HG03354 (cell line): ENCODE results near the gene FAM234A.
"Not testable (repeated sequence)": the region's sequence is repeated elsewhere in the genome, so short reads cannot be mapped to it uniquely, and the experiment has no call there.

Experiments
- ATAC-seq: cut with Tn5 transposase; IDR thresholded peaks from one replicate; pipeline ENCODE4 v1.9.1; 2021; ENCODE audit warnings: mild to moderate bottlenecking; ENCODE audit not compliant: unreplicated experiment, poor library complexity, severe bottlenecking

FAM234A gene

GRCh38 chr16:228852-229730, 5.5 kb upstream of the FAM234A start, which contains the start of gene LUC7L:
TSS of gene LUC7L (minus strand) at chr16:229449. CDS start at chr16:229339, 110 bp downstream.
- ATAC-seq = peak; percentile 84

DNA sequence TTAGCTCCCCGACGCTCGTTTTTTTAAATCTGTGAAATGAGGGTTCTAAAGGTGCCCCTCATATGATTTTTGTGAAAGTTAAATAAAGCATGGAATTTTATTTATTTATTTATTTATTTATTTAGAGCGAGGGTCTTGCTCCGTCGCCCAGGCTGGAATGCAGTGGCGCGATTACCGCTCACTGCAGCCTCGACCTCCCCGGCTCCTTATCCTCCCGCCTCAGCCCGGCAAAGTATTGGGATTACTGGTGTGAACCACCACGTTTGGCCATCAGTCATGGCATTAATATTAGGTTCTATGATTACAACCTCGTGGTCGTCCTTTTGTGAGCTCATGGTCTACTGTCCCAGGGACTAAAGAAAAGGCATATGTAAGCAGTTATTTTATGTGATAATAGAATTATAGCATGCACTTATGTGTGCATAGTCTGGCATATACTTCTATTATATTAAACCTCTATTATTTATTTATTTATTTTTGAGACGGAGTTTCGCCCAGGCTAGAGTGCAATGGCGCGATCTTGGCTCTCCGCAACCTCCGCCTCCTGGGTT, 4.8 kb upstream of the FAM234A start:
- no peak for ATAC-seq

DNA sequence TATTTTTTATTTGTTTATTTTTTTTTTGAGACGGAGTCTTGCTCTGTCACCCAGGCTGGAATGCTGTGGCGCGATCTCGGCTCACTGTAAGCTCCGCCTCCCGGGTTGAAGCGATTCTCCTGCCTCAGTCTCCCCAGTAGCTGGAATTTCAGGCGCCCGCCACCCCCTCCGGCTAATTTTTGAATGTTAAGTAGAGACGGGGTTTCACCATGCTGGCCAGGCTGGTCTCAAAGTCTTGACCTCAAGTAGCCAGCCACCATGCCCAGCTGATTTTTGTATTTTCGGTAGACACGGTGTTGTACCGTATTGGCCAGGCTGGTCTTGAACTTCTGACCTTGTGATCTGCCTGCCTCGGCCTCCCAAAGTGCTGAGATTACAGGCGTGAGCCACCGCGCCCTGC, 4.3 kb upstream of the FAM234A start:
- ATAC-seq = not testable (repeated sequence)

DNA sequence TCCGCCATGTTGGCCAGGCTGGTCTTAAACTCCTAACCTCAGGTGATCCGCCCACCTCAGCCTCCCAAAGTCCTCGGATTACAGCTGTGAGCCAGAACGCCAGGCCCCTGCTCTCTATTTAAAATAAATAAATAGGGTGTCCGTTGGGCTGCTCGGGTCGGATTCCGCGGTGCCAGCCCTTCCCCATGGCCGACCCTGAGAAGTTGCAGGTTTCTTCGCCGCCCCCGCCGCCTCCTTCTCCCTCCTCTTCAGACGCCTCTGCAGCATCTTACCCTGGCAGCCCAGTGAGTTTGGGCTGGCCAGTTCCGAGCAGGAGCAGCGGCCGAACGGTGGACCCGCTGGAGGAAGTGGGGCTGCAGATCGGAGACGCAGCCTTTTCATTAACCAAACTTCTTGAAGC, 3.7 kb upstream of the FAM234A start:
- ATAC-seq = no peak

DNA sequence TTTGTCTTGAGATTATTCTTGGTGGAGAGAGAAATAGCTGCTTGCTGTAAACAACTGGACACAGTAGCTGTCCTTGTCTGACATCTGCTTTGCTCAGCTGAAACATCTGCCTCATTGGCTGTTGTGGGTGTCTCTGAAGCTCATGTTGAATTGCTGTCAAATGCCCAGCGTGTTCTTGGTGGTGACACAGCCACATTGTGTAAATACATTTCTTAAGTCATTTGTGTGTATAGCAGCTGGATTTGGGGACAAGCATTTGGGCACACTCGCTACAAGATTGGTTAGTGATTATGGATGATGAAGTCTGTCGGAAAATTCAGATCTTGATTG, 5.3 kb downstream of the FAM234A start:
- ATAC-seq = no peak

DNA sequence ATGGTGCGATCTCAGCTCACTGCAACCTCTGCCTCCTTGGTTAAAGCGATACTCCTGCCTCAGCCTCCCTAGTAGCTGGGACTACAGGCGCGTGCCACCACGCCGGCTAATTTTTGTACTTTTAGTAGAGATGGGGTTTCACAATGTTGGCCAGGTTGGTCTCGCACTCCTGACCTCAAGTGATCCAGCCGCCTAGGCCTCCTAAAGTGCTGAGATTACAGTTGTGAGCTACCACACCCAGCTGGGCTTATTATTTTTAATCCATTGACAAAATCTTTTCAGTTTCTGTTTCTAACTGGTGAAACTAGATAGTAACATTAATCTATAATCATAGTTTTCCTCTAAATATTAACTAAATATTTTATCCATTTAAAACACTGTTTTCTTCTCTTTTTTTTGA, 5.9 kb downstream of the FAM234A start:
- ATAC-seq = no peak

DNA sequence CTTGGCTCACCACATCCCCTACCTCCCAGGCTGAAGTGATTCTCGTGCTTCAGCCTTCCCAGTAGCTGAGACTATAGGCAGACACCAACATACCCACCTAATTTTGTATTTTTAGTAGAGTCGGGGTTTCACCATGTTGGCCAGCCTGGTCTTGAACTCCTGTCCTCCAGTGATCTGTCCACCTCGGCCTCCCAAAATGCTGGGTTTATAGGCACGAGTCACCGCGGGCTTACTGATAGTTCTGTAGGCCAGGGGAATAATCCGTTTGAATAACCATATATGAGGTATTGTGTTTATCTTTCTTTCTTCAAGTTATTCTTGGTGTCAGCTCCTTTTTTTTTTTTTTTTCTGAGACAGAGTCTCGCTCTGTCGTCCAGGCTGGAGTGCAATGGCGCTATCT, 7.7 kb downstream of the FAM234A start:
- ATAC-seq = no peak

GRCh38 chr16:243348-243747, 8.7 kb downstream of the FAM234A start:
- no peak for ATAC-seq

DNA sequence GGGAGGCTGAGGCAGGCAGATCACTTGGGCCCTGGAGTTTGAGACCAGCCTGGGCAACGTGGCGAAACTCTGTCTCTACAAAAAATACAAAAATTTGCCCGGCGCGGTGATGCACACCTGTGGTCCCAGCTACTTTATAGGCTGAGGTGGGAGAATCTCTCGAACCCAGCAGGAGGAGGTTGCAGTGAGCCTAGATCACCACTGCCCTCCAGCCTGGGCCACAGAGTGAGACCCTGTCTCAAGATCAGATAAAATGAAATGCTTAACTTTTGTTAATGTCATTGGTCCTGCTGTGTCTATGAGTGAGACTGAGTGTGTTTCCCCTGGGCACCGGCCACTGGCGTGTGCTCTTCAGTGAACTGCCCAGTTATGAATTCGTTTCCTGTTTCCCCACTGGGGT, 10.5 kb downstream of the FAM234A start:
- no peak for ATAC-seq

GRCh38 chr16:247027-247426, 12.4 kb downstream of the FAM234A start:
- ATAC-seq = no peak

- no peak for ATAC-seq
These were observed 14.8 kb downstream of the FAM234A start for GRCh38 chr16:249431-249830.

DNA sequence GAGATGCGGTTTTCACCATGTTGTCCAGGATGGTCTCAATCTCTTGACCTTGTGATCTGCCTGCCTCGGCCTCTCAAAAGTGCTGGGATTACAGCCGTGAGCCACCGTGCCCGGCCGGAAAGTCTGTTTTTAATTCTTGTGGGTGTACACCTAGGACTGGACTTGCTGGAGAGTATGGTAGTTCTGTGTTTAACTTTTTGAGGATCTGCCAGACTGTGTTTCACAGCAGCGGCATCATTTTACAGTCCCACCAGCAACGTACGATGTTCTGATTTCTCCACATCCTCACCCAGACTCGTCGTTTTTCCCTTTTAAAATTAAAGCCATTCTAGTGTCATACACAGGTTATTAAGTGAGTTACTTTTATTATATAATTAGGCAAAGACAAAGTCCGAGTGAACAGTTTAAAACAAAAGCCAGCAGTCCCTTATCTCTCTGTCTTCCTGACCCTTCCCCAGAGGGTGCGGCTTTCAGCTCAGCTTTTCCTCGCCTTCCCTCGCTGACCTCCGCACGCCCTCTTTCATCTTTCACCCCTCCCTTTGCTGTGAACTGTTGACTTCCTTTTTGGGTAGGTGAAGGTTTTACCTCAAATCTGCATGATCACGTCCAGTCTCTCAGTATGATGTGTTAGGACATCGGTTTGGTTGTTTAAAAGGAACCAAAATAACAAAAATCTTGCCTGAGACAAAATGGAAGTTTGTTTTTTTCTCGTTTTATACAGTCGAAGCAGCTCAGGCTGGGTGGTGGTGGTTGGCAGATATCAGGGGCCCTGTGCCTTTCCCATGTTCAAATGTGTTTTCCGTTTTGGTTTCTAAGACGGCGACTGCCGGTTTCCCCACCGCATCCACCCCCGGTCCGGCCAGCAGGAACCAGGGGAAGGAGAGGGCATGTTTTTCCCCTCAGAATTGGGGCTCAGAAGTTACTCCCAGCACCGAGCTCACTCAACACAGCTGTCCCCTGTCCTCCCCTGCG, 18.0 kb downstream of the FAM234A start:
- no peak for ATAC-seq

GRCh38 chr16:253833-254232, 19.2 kb downstream of the FAM234A start:
- ATAC-seq = no peak

- no peak for ATAC-seq
These were observed 19.8 kb downstream of the FAM234A start for GRCh38 chr16:254461-254860.

DNA sequence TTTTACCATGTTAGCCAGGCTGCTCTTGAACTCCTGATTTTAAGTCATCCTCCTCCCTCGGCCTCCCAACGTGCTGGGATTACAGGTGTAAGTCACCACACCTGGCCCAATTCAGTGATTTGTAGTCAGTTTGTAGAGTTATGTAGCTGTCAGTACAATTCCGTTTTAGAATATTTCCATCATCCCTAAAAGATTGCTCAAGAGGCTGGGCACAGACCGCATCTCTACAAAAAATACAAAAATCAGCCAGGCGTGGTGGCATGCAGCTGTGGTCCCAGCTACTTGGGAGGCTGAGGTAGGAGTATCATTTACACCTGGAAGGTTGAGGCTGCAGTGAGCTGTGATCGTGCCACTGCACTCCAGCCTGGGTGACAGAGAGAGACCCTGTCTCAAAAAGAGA, 20.6 kb downstream of the FAM234A start:
- ATAC-seq = no peak

GRCh38 chr16:258091-258490, 23.5 kb downstream of the FAM234A start:
- ATAC-seq = not testable (repeated sequence)

DNA sequence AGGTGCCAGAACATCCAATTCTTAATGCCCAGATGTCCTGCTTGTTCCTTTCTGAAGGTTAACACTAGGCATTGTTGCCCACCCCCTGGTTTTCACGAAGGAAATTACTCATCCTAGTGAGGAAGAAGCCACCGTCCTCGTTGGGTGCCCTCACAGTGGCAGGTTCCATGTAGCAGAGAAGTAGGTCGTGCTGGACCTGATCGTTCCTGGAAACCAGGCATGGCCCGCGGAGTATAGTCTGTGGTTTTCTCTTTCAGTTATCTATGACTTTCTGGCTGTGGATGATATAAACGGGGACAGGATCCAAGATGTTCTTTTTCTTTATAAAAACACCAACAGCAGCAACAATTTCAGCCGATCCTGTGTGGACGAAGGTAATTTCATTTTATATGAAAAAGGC, 24.6 kb downstream of the FAM234A start:
- ATAC-seq = no peak

- no peak for ATAC-seq
These were observed 25.2 kb downstream of the FAM234A start for GRCh38 chr16:259814-260253.

DNA sequence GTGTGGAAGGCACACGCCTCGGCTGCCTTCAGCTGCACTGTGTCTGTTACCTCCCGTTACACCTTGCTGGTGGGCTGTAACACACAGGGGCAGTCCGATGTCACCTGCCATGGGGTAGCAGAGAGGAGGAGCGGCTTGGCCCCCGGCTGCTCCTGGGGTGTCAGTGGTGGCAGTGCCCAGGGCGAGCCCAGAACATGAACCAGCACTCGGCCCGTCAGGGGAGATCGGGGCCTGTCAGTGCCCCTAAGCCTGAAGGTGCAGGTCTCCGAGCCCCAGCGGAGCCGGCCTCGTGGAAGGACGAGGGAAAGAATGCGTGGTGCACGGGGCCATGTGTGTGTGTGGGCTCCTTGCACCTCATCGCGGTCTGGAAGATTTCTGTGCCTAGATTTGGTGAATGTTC, 25.7 kb downstream of the FAM234A start:
- ATAC-seq = no peak

DNA sequence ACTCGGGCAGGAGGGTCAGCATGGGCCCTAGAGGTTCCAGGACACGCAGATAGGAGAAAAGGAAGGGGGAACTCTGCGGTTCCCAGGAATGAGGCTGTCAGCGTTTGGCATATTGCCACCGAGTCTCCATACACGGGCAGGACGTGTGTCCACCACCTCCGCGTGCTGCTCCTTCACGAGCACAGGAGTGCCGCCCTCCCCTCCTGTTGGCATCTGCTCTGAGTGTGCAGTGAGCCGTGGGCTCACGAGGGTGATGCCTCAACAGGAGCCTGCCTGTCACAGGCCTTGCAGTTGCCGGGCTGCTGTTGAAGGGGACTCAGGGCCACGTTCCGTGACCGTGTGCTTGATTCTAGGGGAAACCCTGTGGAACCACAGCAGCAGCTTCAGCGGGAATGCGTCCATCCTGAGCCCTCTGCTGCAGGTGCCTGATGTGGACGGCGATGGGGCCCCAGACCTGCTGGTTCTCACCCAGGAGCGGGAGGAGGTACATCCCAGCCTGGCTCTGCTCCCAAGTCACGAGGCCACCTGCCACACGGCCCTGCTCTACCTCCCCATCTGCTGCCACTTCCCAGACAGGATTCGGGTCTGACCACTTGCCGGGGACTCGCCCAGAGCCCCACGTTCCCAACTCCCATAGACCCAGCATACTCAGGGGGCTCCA, 26.5 kb downstream of the FAM234A start:
- no peak for ATAC-seq
